OCI-LY3 (cell line): Measurements from ENCODE around the gene RIPK3.

Source experiments
- H2AFZ ChIP-seq: fragments of 200-600, 300-600 bp; shearing (Covaris generic); 2 replicates; pipeline ENCODE4 v1.6.0; 2014; ENCODE audit warnings: antibody characterized with exemption, low read depth, low read length
- H3K27ac ChIP-seq: fragments of 200-600, 300-600 bp; sonication (generic); 2 replicates; pipeline ENCODE4 v1.5.1; 2014; ENCODE audit warnings: mild to moderate bottlenecking, low read length, moderate library complexity, mixed read lengths
- H3K27me3 ChIP-seq: fragments of 200-600, 300-600 bp; sonication (generic); 2 replicates; pipeline ENCODE4 v1.6.1; 2014; ENCODE audit warnings: low read depth, low read length, mixed read lengths
- H3K36me3 ChIP-seq: fragments of 200-600, 300-600 bp; sonication (generic); replicated peaks from 2 replicates; pipeline ENCODE3; 2014; ENCODE audit warnings: low read depth, low read length, mixed read lengths
- H3K4me1 ChIP-seq: fragments of 300-600, 200-600 bp; sonication (generic); 2 replicates; pipeline ENCODE4 v1.6.1; 2014; ENCODE audit warnings: low read length, mixed read lengths
- H3K4me2 ChIP-seq: fragments of 200-600, 300-600 bp; sonication (generic); 2 replicates; pipeline ENCODE4 v1.6.1; 2014; ENCODE audit warnings: low read length, mixed read lengths
- H3K4me3 ChIP-seq: fragments of 300-600, 200-600 bp; sonication (generic); 2 replicates; pipeline ENCODE4 v1.5.1; 2014; ENCODE audit warnings: antibody characterized with exemption, mild to moderate bottlenecking, low read length, moderate library complexity
- H3K79me2 ChIP-seq: fragments of 300-600, 200-600 bp; shearing (Covaris generic); 2 replicates; pipeline ENCODE4 v1.6.1; 2014; ENCODE audit warnings: mild to moderate bottlenecking, low read length, mixed read lengths
- H3K9ac ChIP-seq: fragments of 300-600, 200-600 bp; shearing (Covaris generic); 2 replicates; pipeline ENCODE4 v1.6.0; 2014; ENCODE audit warnings: mild to moderate bottlenecking, low read length, moderate library complexity
- H3K9me3 ChIP-seq: fragments of 200-600, 300-600 bp; shearing (Covaris generic); 2 replicates; pipeline ENCODE4 v1.6.1; 2014; ENCODE audit warnings: low read length, mixed read lengths; ENCODE audit not compliant: insufficient read depth
- H4K20me1 ChIP-seq: fragments of 200-600, 300-600 bp; sonication (generic); 2 replicates; pipeline ENCODE4 v1.6.1; 2016; ENCODE audit warnings: low read length, mixed read lengths; ENCODE audit not compliant: insufficient read depth
- CTCF ChIP-seq: fragments of 200-600, 300-600 bp; sonication (generic); IDR thresholded peaks from 2 replicates; pipeline ENCODE4 v1.5.1; 2014; ENCODE audit warnings: antibody characterized with exemption, low read length, low read depth
- EZH2phosphoT487 ChIP-seq: fragments of 200-600 bp; shearing (Covaris generic); IDR thresholded peaks from 2 replicates; pipeline ENCODE4 v1.6.1; 2018; ENCODE audit warnings: antibody characterized with exemption, mixed run types, low read depth

Gene RIPK3

GRCh38 chr14:24387009-24387345 lies 47.2 kb upstream of the RIPK3 start:
- H3K4me2 ChIP-seq, result no peak overlapping the region
- H3K36me3 ChIP-seq, result no peaks in the 10 kb centered on the region
- H3K27me3 ChIP-seq, result peaks cover 30% of the 10 kb centered on the region
- no peaks in the 10 kb centered on the region for H4K20me1 ChIP-seq
- no peaks in the 10 kb centered on the region for H3K9me3 ChIP-seq
- H3K27ac ChIP-seq, result no peak overlapping the region
- no peaks in the 10 kb centered on the region for H3K79me2 ChIP-seq
- no peak overlapping the region for H2AFZ ChIP-seq
- no peak overlapping the region for H3K9ac ChIP-seq
- no peak overlapping the region for H3K4me3 ChIP-seq
- TF ChIP-seq CTCF, result no peak
- TF ChIP-seq EZH2phosphoT487, result no peak
- no peaks in the 10 kb centered on the region for H3K4me1 ChIP-seq

DNA sequence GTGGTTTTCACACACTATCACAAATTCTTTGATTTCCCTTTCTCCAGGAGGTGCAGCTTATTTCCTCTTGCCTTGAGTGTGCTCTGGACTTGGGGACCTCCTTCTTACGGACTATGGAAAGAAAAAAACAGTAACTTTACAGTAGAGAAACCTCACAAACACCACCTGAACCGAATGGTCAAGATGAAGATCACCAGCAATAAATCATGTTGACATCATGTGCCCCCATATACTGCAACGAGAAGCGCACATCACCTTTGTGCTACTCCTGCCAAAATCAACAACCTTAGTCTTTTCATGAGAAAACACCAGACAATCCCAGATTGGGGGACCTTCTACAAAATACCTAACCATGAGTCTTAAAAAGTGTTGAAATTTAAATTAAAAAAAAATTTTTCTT lies 45.7 kb upstream of the RIPK3 start:
- no peak overlapping the region for H3K9ac ChIP-seq

DNA sequence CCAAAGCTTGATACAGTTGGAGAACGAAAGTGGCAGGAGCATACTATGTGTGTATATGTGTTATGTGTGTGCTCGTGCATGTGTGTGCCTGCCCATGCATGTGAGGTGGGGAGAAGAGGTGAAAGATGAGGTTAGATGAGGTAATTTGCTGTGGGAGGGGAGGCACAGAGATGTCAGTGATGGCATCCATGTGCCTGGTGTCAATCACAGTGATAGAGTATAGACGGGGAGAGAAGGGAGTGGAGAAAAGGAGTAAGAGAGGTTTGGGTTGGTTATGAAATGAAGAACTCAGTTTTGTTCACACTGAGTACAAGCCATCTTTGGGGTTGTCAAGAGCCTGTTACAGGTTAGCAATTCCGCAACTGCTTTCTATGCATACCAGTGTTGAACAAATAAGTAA lies 44.4 kb upstream of the RIPK3 start:
- Histone ChIP-seq H3K4me2 (no peak overlapping the region), H4K20me1 (no peaks in the 10 kb centered on the region), H2AFZ (no peak overlapping the region), H3K9me3 (no peaks in the 10 kb centered on the region), H3K4me1 (peaks cover 10% of the 10 kb centered on the region), H3K27ac (no peak overlapping the region), H3K4me3 (no peak overlapping the region), H3K27me3 (peaks cover 26% of the 10 kb centered on the region), H3K36me3 (no peaks in the 10 kb centered on the region), H3K79me2 (no peaks in the 10 kb centered on the region), H3K9ac (no peak overlapping the region)
- TF ChIP-seq CTCF (no peak), EZH2phosphoT487 (no peak)

More for the DNA sequence above, 45.7 kb upstream of the RIPK3 start:
- Histone ChIP-seq H2AFZ (no peak overlapping the region), H4K20me1 (no peaks in the 10 kb centered on the region), H3K4me1 (peaks cover 10% of the 10 kb centered on the region), H3K4me2 (no peak overlapping the region), H3K9me3 (no peaks in the 10 kb centered on the region), H3K36me3 (no peaks in the 10 kb centered on the region), H3K27ac (no peak overlapping the region), H3K4me3 (no peak overlapping the region), H3K79me2 (no peaks in the 10 kb centered on the region), H3K27me3 (peaks cover 30% of the 10 kb centered on the region)
- no peak for TF ChIP-seq EZH2phosphoT487
- TF ChIP-seq CTCF, result no peak

- H3K27ac ChIP-seq, result no peak overlapping the region
- TF ChIP-seq CTCF (no peak), EZH2phosphoT487 (no peak)
- H3K4me3 ChIP-seq, result no peak overlapping the region
- peaks cover 9% of the 10 kb centered on the region for H3K27me3 ChIP-seq
- H4K20me1 ChIP-seq, result no peaks in the 10 kb centered on the region
- H3K4me1 ChIP-seq, result peaks cover 10% of the 10 kb centered on the region
- H3K4me2 ChIP-seq, result no peak overlapping the region
- no peaks in the 10 kb centered on the region for H3K9me3 ChIP-seq
- no peaks in the 10 kb centered on the region for H3K79me2 ChIP-seq
- no peak overlapping the region for H2AFZ ChIP-seq
- H3K9ac ChIP-seq, result no peak overlapping the region
- no peaks in the 10 kb centered on the region for H3K36me3 ChIP-seq
Measured at GRCh38 chr14:24382064-24382371, 42.2 kb upstream of the RIPK3 start.
